Measurements from ENCODE around the gene FARSA. TPM values are rescaled to one million over a fixed set of nuclear protein-coding genes. Genes with fewer than 3 reads are reported as not detected.

Gene FARSA
- total RNA-seq, 4 donors from 2014 or later: 21.6 to 49.2 (median 35.8) TPM

DNA sequence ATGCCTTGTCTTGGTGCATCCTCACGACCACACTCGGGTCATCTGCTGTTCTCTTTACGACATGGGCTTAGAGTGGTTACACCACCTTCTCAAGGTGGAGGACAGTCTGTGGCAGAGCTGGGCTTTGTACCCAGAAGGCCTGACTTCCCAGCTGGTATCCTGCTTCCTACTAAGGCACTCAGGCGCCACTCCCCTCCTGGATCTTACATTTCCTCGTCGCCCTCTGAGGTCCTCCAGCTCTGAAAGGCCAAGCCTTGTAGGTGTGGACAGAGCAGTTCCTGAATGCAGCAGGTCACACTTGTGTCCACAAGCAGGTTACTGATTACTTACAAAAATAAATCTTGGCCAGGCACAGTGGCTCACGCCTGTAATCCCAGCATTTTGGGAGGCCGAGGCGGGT is 26.3 kb downstream of the FARSA start:
- Histone ChIP-seq H3K9me3 (no peaks in the 10 kb centered on the region), H3K27me3 (no peaks in the 10 kb centered on the region), H3K4me1 (peaks cover under 1 to 5% (median 3%) of the 10 kb centered on the region in 4 donors), H3K36me3 (peaks cover 0 to 8% (median 0%) of the 10 kb centered on the region in 4 donors), H3K4me3 (no peak overlapping the region), H3K27ac (replicated peaks in 1 of 4) (no peak overlapping the region)
- no peak for DNase-seq (ENCODE audit: extremely low spot score)
- 79% methylated on average over 9 of the region's 9 CpGs for WGBS
- TF ChIP-seq POLR2A (IDR thresholded peaks at IDR 0.05; ENCODE audit: low read depth) (no peak), POLR2AphosphoS5 (IDR thresholded peaks at IDR 0.05) (no peak), EP300 (IDR thresholded peaks at IDR 0.05) (no peak)
- TF ChIP-seq, protein P1, sequence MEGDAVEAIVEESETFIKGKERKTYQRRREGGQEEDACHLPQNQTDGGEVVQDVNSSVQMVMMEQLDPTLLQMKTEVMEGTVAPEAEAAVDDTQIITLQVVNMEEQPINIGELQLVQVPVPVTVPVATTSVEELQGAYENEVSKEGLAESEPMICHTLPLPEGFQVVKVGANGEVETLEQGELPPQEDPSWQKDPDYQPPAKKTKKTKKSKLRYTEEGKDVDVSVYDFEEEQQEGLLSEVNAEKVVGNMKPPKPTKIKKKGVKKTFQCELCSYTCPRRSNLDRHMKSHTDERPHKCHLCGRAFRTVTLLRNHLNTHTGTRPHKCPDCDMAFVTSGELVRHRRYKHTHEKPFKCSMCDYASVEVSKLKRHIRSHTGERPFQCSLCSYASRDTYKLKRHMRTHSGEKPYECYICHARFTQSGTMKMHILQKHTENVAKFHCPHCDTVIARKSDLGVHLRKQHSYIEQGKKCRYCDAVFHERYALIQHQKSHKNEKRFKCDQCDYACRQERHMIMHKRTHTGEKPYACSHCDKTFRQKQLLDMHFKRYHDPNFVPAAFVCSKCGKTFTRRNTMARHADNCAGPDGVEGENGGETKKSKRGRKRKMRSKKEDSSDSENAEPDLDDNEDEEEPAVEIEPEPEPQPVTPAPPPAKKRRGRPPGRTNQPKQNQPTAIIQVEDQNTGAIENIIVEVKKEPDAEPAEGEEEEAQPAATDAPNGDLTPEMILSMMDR (IDR thresholded peaks at IDR 0.05): no peak
- intact Hi-C loops (cut with DNase I): no loop called here

DNA sequence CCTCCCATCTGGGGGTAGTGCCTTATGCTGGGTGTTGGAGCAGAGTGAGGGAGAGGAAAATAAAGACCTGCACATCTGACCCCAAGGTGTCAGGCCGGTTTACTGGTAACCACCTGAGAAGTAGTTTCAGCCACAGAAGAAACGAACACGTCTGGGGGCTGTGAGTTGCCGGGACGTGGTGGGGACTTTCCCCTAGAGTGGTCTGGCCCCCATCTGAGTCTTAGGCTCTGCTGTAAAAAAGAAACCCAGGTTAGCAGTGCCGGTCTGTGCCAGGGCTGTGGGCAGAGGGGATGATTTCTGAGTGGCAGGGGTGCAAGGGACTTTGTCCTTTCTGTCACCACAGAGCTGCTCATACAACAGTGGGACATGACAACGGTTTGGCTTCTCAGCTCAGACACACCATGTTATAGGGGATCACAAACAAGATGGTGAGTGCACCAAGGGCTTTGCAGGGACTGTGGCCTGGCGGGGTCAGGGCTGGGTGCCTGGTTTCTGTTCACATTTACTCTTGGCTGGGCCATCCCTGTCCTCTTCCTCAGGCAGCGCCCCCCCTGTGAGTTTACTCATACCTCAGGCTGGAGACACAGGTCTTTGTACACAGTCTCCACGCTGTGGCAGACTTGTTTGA is 33.5 kb downstream of the FARSA start:
- Histone ChIP-seq H3K27me3 (no peaks in the 10 kb centered on the region), H3K9me3 (no peaks in the 10 kb centered on the region), H3K4me1 (no peaks in the 10 kb centered on the region), H3K36me3 (peaks cover 22 to 72% (median 44%) of the 10 kb centered on the region in 4 donors), H3K27ac (replicated peaks in 1 of 4) (no peak overlapping the region), H3K4me3 (no peak overlapping the region)
- WGBS: 91% methylated on average over 10 of the region's 10 CpGs
- TF ChIP-seq POLR2AphosphoS5 (IDR thresholded peaks at IDR 0.05): no peak
- TF ChIP-seq EP300 (IDR thresholded peaks at IDR 0.05): no peak
- TF ChIP-seq, protein P1 (IDR thresholded peaks at IDR 0.05): no peak
- no peak for TF ChIP-seq POLR2A (IDR thresholded peaks at IDR 0.05; ENCODE audit: low read depth)
- no peak for DNase-seq (ENCODE audit: extremely low spot score)
- intact Hi-C loops (cut with DNase I): no loop called here

- Histone ChIP-seq H3K27ac (replicated peaks in 1 of 4) (no peak overlapping the region), H3K9me3 (no peaks in the 10 kb centered on the region), H3K4me3 (no peak overlapping the region), H3K36me3 (peaks cover 32 to 87% (median 66%) of the 10 kb centered on the region in 4 donors), H3K4me1 (peaks cover 8 to 13% (median 12%) of the 10 kb centered on the region in 4 donors), H3K27me3 (no peaks in the 10 kb centered on the region)
- DNase-seq (ENCODE audit: extremely low spot score): no peak
- WGBS: 100% methylated on average over 10 of the region's 17 CpGs
- TF ChIP-seq POLR2AphosphoS5 (IDR thresholded peaks at IDR 0.05) (no peak), EP300 (IDR thresholded peaks at IDR 0.05) (no peak), POLR2A (IDR thresholded peaks at IDR 0.05; ENCODE audit: low read depth) (no peak)
- TF ChIP-seq, protein P1 (IDR thresholded peaks at IDR 0.05): no peak
- intact Hi-C loops (cut with DNase I): no loop called here
Observed at GRCh38 chr19:12896460-12896859, 37.1 kb downstream of the FARSA start.

- H3K36me3 ChIP-seq: peaks cover 32 to 60% (median 54%) of the 10 kb centered on the region in 4 donors
Observed at GRCh38 chr19:12893582-12893981, 39.9 kb downstream of the FARSA start.

More at GRCh38 chr19:12893582-12893981, 39.9 kb downstream of the FARSA start:
- peaks cover 14 to 24% (median 22%) of the 10 kb centered on the region in 4 donors for H3K4me1 ChIP-seq
- intact Hi-C loops (cut with DNase I): no loop called here
- DNase-seq (ENCODE audit: extremely low spot score): no peak
- no peaks in the 10 kb centered on the region for H3K9me3 ChIP-seq
- no peak overlapping the region for H3K4me3 ChIP-seq
- no peaks in the 10 kb centered on the region for H3K27me3 ChIP-seq
- 92% methylated on average over 5 of the region's 5 CpGs for WGBS
- TF ChIP-seq POLR2A (IDR thresholded peaks at IDR 0.05; ENCODE audit: low read depth) (no peak), EP300 (IDR thresholded peaks at IDR 0.05) (no peak), POLR2AphosphoS5 (IDR thresholded peaks at IDR 0.05) (no peak)
- TF ChIP-seq, protein P1 (IDR thresholded peaks at IDR 0.05): no peak
- H3K27ac ChIP-seq (replicated peaks in 1 of 4): no peak overlapping the region
